ENCODE data around the gene EEFSEC. TPM values are rescaled to one million over a fixed set of nuclear protein-coding genes. Genes with fewer than 3 reads are reported as not detected.

Gene EEFSEC
- total RNA-seq, 1 experiment from 2014 or later: 9.5 TPM

DNA sequence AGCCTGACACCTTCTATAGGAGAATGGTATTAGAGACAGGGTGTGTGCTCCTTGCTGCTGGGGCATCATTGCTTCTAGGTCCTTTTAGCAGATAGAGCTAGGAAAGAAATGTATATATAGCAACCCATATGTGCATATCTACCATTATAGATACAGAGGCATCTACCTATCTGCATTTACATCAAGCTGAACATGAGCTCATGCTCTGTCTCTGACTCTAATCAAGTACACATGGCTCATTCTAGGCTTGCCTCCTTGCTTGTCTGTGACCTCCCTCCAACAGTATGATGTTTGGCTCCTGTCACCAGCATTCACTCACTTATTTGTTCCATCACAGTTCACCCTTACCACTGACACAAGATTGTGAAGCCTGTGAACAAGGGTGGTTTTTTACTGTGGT lies 133.4 kb downstream of the EEFSEC start:
- peaks cover 18% of the 10 kb centered on the region; the same call in 1 of the 2 replicates for H3K4me1 ChIP-seq (ENCODE audit: insufficient read depth, low read length)
- H3K9me3 ChIP-seq (ENCODE audit: control insufficient read depth, low read depth, low read length): no peaks in the 10 kb centered on the region
- H3K27ac ChIP-seq (ENCODE audit: insufficient read length, low read depth, low read length): no peak overlapping the region
- H4K8ac ChIP-seq (replicated peaks; ENCODE audit: insufficient read length, low read depth, low read length): no peak overlapping the region
- no peaks in the 10 kb centered on the region for H3K27me3 ChIP-seq (ENCODE audit: insufficient read depth, low read length)
- no peak overlapping the region; the same call in 1 of the 2 replicates for H3K4ac ChIP-seq (ENCODE audit: low read depth, low read length)
- H3K79me1 ChIP-seq (ENCODE audit: insufficient read depth, low read depth, low read length, poor library complexity, severe bottlenecking): no peaks in the 10 kb centered on the region
- no peaks in the 10 kb centered on the region for H3K79me2 ChIP-seq (ENCODE audit: insufficient read depth, low read length)
- H3K18ac ChIP-seq (ENCODE audit: insufficient read length, low read depth, low read length): peak overlapping the region; percentile 57
- TF ChIP-seq, protein P1, sequence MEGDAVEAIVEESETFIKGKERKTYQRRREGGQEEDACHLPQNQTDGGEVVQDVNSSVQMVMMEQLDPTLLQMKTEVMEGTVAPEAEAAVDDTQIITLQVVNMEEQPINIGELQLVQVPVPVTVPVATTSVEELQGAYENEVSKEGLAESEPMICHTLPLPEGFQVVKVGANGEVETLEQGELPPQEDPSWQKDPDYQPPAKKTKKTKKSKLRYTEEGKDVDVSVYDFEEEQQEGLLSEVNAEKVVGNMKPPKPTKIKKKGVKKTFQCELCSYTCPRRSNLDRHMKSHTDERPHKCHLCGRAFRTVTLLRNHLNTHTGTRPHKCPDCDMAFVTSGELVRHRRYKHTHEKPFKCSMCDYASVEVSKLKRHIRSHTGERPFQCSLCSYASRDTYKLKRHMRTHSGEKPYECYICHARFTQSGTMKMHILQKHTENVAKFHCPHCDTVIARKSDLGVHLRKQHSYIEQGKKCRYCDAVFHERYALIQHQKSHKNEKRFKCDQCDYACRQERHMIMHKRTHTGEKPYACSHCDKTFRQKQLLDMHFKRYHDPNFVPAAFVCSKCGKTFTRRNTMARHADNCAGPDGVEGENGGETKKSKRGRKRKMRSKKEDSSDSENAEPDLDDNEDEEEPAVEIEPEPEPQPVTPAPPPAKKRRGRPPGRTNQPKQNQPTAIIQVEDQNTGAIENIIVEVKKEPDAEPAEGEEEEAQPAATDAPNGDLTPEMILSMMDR (conservative IDR thresholded peaks at IDR 0.05): no peak
- Mint-ChIP-seq H3K36me3 (ENCODE audit: insufficient read depth in 1 of 3, low read depth in 3 of 3) (peaks cover 2 to 16% (median 4%) of the 10 kb centered on the region in 3 experiments; a peak in 4 of 7 replicates), H3K27me3 (ENCODE audit: low read depth) (peaks cover 20% of the 10 kb centered on the region), H3K9me3 (peaks cover 4 to 14% of the 10 kb centered on the region in 2 experiments; a peak in 3 of 5 replicates), H3K27ac (peak overlapping the region in 1 of 3 experiments; percentile 81; a peak in 1 of 7 replicates), H3K4me3 (no peak overlapping the region), H3K4me1 (peaks cover 42 to 43% of the 10 kb centered on the region in 2 experiments)
- no peak overlapping the region for H3K9ac ChIP-seq (ENCODE audit: extremely low read depth, insufficient read length, low read length)
- H2BK5ac ChIP-seq (ENCODE audit: insufficient read length, low read length): no peak overlapping the region
- H2AFZ ChIP-seq (ENCODE audit: low read length): no peak overlapping the region
- H4K20me1 ChIP-seq (ENCODE audit: control insufficient read depth, insufficient read depth, insufficient read length): no peaks in the 10 kb centered on the region
- no peak overlapping the region for H4K91ac ChIP-seq (ENCODE audit: insufficient read length, low read depth, low read length)
- no peaks in the 10 kb centered on the region for H3K23me2 ChIP-seq (ENCODE audit: insufficient read length, low read depth, low read length, poor library complexity, severe bottlenecking)
- H3K23ac ChIP-seq (ENCODE audit: insufficient read length, low read depth, low read length): no peak overlapping the region
- no peak overlapping the region for H3T11ph ChIP-seq (ENCODE audit: low read length)
- no peak overlapping the region for H3K14ac ChIP-seq (ENCODE audit: insufficient read depth, low read length)
- no peak overlapping the region for H2BK120ac ChIP-seq (ENCODE audit: low read depth, low read length, poor library complexity, severe bottlenecking)
- H2BK20ac ChIP-seq (ENCODE audit: low read depth, low read length, poor library complexity, severe bottlenecking): no peak overlapping the region
- H2AK5ac ChIP-seq (ENCODE audit: insufficient read length, low read length): no peak overlapping the region
- H2BK15ac ChIP-seq (ENCODE audit: low read depth, low read length): no peak overlapping the region
- no peak overlapping the region for H2BK12ac ChIP-seq (ENCODE audit: insufficient read length, low read depth, low read length)
- no peak overlapping the region for H4K5ac ChIP-seq (ENCODE audit: insufficient read length, low read depth, low read length)
- no peak overlapping the region for H3K56ac ChIP-seq (ENCODE audit: insufficient read length, low read depth, low read length)
- no peak for DNase-seq
- H3K4me2 ChIP-seq (ENCODE audit: insufficient read depth, insufficient read length, low read length): peak overlapping the region; percentile 18
